H1 (cell line): Measurements from ENCODE around the gene SLIRP. TPM values are rescaled to one million over a fixed set of nuclear protein-coding genes. Genes with fewer than 3 reads are reported as not detected.

Experiments
- ATF2 ChIP-seq: IDR thresholded peaks from 2 replicates; pipeline ENCODE4 v1.6.1; 2012; ENCODE audit warnings: low read length, inconsistent platforms
- CHD1 ChIP-seq: IDR thresholded peaks from 2 replicates; pipeline ENCODE4 v1.6.1; 2012; ENCODE audit warnings: low read depth, low read length, improper control_type of control experiment
- SAP30 ChIP-seq: fragments of 300-600 bp; sonication (generic); IDR thresholded peaks from 2 replicates; pipeline ENCODE4 v1.7.1; 2012; ENCODE audit warnings: low read length, moderate library complexity, mild to moderate bottlenecking, inconsistent platforms; ENCODE audit not compliant: insufficient read depth, insufficient replicate concordance
- polyA plus RNA-seq, 7 experiments: library from polyadenylated mRNA; depleted of rRNA in 3 of 7; stranded (reverse) in 5 of 7; unstranded in 2 of 7; fragments of >200 nt in 5 of 7; fragments of 200-250 nt in 2 of 7; gene quantifications; 1 replicate in 5 of 7; 2 replicates in 1 of 7; 4 replicates in 1 of 7; pipeline versions ENCODE4 v1.2.1 to v1.2.3, GENCODE V29; 2011 to 2013; ENCODE audit warnings: missing spikeins in 2 of 7, mixed read lengths in 2 of 7
- total RNA-seq: library from RNA; stranded (reverse); fragmentation: NEBNext Ultra II Directional; extraction: Animal tissue kit (Norgen Biotek cat#: 25700); gene quantifications from 2 replicates; pipeline ENCODE4 v1.2.1, GENCODE V29; 2021

Gene SLIRP
- total and polyA plus RNA-seq, 2 of the 8 experiments (the other 6 are each of a cell fraction or from before 2014, with no cell fraction given), result 374 to 383 TPM

GRCh38 chr14:77741438-77741837 lies 33.5 kb downstream of the SLIRP start (continued):
- no peak for TF ChIP-seq ATF2
- no peak for TF ChIP-seq CHD1
- no peak for TF ChIP-seq SAP30
